Measurements from ENCODE around the gene VTA1. TPM values are rescaled to one million over a fixed set of nuclear protein-coding genes. Genes with fewer than 3 reads are reported as not detected.

Gene VTA1
- total RNA-seq, 2 experiments from 2014 or later = 37.9 to 51.0 TPM

GRCh38 chr6:142167071-142167470 lies 20.0 kb downstream of the VTA1 start:
- Histone ChIP-seq H3K9me3 (ENCODE audit: low read length) (no peaks in the 10 kb centered on the region), H4K20me1 (ENCODE audit: insufficient read depth, low read length) (0 out of 2 replicates have a peak, but pooled peaks cover 10% of the 10 kb centered on the region), H3K4me3 (ENCODE audit: low read depth, low read length, poor library complexity, severe bottlenecking) (no peak overlapping the region), H3K4me1 (ENCODE audit: insufficient read depth, low read length, poor library complexity, severe bottlenecking) (no peaks in the 10 kb centered on the region), H3K79me2 (ENCODE audit: insufficient read depth, low read depth, low read length) (peaks cover 42% of the 10 kb centered on the region), H3K4me2 (ENCODE audit: low read length) (no peak overlapping the region), H3K9me2 (ENCODE audit: insufficient read depth, low read length) (no peaks in the 10 kb centered on the region), H3K27ac (ENCODE audit: low read depth, low read length, poor library complexity, severe bottlenecking) (no peak overlapping the region), H2AFZ (ENCODE audit: low read length) (no peak overlapping the region), H3K36me3 (ENCODE audit: insufficient read depth, low read length) (peaks cover 48% of the 10 kb centered on the region)
- ChIA-PET CTCF (ENCODE audit: unreplicated experiment) (no interaction called here), POLR2A (interaction anchor here (0.6 kb wide), 1 partner anchor 482 kb away, joined by 3 read pairs; no protein-coding TSS in a partner anchor)
- intact Hi-C loops (cut with micrococcal nuclease; ENCODE audit: unreplicated experiment) = no loop called here
- no TSS peak for BruUV-seq (replicated peaks)
- DNase-seq (ENCODE audit: low spot score) = no peak
- TF ChIP-seq CTCF (conservative IDR thresholded peaks at IDR 0.05; ENCODE audit: low read length) = no peak
- TF ChIP-seq EZH2phosphoT487 (IDR thresholded peaks at IDR 0.05; ENCODE audit: borderline replicate concordance, low read depth, low read length) = no peak

GRCh38 chr6:142167486-142167885 lies 20.4 kb downstream of the VTA1 start:
- DNase-seq (ENCODE audit: low spot score) = no peak
- H3K4me2 ChIP-seq (ENCODE audit: low read length) = no peak overlapping the region
- BruUV-seq (replicated peaks) = no TSS peak
- no peak overlapping the region for H3K4me3 ChIP-seq (ENCODE audit: low read depth, low read length, poor library complexity, severe bottlenecking)
- H3K36me3 ChIP-seq (ENCODE audit: insufficient read depth, low read length) = peaks cover 52% of the 10 kb centered on the region
- ChIA-PET CTCF (ENCODE audit: unreplicated experiment) (no interaction called here), POLR2A (interaction anchor here (0.6 kb wide), 1 partner anchor 481 kb away, joined by 3 read pairs; no protein-coding TSS in a partner anchor)
- H3K9me3 ChIP-seq (ENCODE audit: low read length) = no peaks in the 10 kb centered on the region
- no peaks in the 10 kb centered on the region for H3K9me2 ChIP-seq (ENCODE audit: insufficient read depth, low read length)
- no peak overlapping the region for H2AFZ ChIP-seq (ENCODE audit: low read length)
- 0 out of 2 replicates have a peak, but pooled peaks cover 6% of the 10 kb centered on the region for H4K20me1 ChIP-seq (ENCODE audit: insufficient read depth, low read length)
- H3K27ac ChIP-seq (ENCODE audit: low read depth, low read length, poor library complexity, severe bottlenecking) = no peak overlapping the region
- TF ChIP-seq EZH2phosphoT487 (IDR thresholded peaks at IDR 0.05; ENCODE audit: borderline replicate concordance, low read depth, low read length) = no peak
- TF ChIP-seq CTCF (conservative IDR thresholded peaks at IDR 0.05; ENCODE audit: low read length) = no peak
- no peaks in the 10 kb centered on the region for H3K4me1 ChIP-seq (ENCODE audit: insufficient read depth, low read length, poor library complexity, severe bottlenecking)
- peaks cover 38% of the 10 kb centered on the region; the same call in 1 of the 2 replicates for H3K79me2 ChIP-seq (ENCODE audit: insufficient read depth, low read depth, low read length)
- intact Hi-C loops (cut with micrococcal nuclease; ENCODE audit: unreplicated experiment) = no loop called here

- H3K4me1 ChIP-seq (ENCODE audit: insufficient read depth, low read length, poor library complexity, severe bottlenecking) = no peaks in the 10 kb centered on the region
- no peaks in the 10 kb centered on the region for H3K9me2 ChIP-seq (ENCODE audit: insufficient read depth, low read length)
- H2AFZ ChIP-seq (ENCODE audit: low read length) = no peak overlapping the region
- no peak for DNase-seq (ENCODE audit: low spot score)
- POLR2A ChIA-PET = interaction anchor here (1.6 kb wide), 1 partner anchor 16 kb away, joined by 3 read pairs; no protein-coding TSS in a partner anchor
- H3K9me3 ChIP-seq (ENCODE audit: low read length) = no peaks in the 10 kb centered on the region
- CTCF ChIA-PET (ENCODE audit: unreplicated experiment) = no interaction called here
- H3K4me2 ChIP-seq (ENCODE audit: low read length) = no peak overlapping the region
- H3K27ac ChIP-seq (ENCODE audit: low read depth, low read length, poor library complexity, severe bottlenecking) = no peak overlapping the region
- no peaks in the 10 kb centered on the region; the same call in 1 of the 2 replicates for H3K79me2 ChIP-seq (ENCODE audit: insufficient read depth, low read depth, low read length)
- BruUV-seq (replicated peaks) = no TSS peak
- H3K4me3 ChIP-seq (ENCODE audit: low read depth, low read length, poor library complexity, severe bottlenecking) = no peak overlapping the region
- TF ChIP-seq CTCF (conservative IDR thresholded peaks at IDR 0.05; ENCODE audit: low read length) (no peak), EZH2phosphoT487 (IDR thresholded peaks at IDR 0.05; ENCODE audit: borderline replicate concordance, low read depth, low read length) (no peak)
- intact Hi-C loops (cut with micrococcal nuclease; ENCODE audit: unreplicated experiment) = no loop called here
- no peaks in the 10 kb centered on the region for H4K20me1 ChIP-seq (ENCODE audit: insufficient read depth, low read length)
- peaks cover 83% of the 10 kb centered on the region for H3K36me3 ChIP-seq (ENCODE audit: insufficient read depth, low read length)
These were observed 24.3 kb downstream of the VTA1 start for GRCh38 chr6:142171351-142171750.
